ENCODE data around the gene GPR65. TPM values are rescaled to one million over a fixed set of nuclear protein-coding genes. Genes with fewer than 3 reads are reported as not detected.

Gene GPR65
- total and polyA plus RNA-seq, 9 of the 15 experiments (the other 6 are each of a cell fraction or from before 2014, with no cell fraction given) = 0.03 to 0.11 (median 0.04) TPM; not detected in 6

GRCh38 chr14:87992718-87993628 lies 12.0 kb upstream of the GPR65 start, which contains the start of gene GALC (continued):
- no peak for TF ChIP-seq ATF3 (IDR thresholded peaks at IDR 0.05)
- TF ChIP-seq ATF3 (CRISPR knock-in tag; conservative IDR thresholded peaks at IDR 0.05) = no peak; the same call in 1 of the 2 replicates
- TF ChIP-seq HES1 (IDR thresholded peaks at IDR 0.05; ENCODE audit: low read depth) = peak; percentile 94
- TF ChIP-seq E4F1 (CRISPR knock-in tag; IDR thresholded peaks at IDR 0.05; ENCODE audit: borderline replicate concordance) = no peak
- TF ChIP-seq ELK3 (CRISPR knock-in tag; IDR thresholded peaks at IDR 0.05) = no peak
- TF ChIP-seq ZNF609 (CRISPR knock-in tag; IDR thresholded peaks at IDR 0.05; ENCODE audit: borderline replicate concordance) = no peak
- TF ChIP-seq NCOA1 (IDR thresholded peaks at IDR 0.05; ENCODE audit: low read depth) = no peak
- peak; percentile 48; the same call in 1 of the 2 replicates for TF ChIP-seq ZNF644 (tag; IDR thresholded peaks at IDR 0.05; ENCODE audit: low read depth)
- TF ChIP-seq BCL6 (CRISPR knock-in tag; IDR thresholded peaks at IDR 0.05) = no peak
- TF ChIP-seq ZC3H4 (CRISPR knock-in tag; IDR thresholded peaks at IDR 0.05; ENCODE audit: borderline replicate concordance) = no peak
- TF ChIP-seq ILF3 (IDR thresholded peaks at IDR 0.05; ENCODE audit: borderline replicate concordance) = no peak; the same call in 1 of the 2 replicates
- peak; percentile 80 for TF ChIP-seq NFRKB (IDR thresholded peaks at IDR 0.05; ENCODE audit: low read depth)
- TF ChIP-seq ZNF77 (CRISPR knock-in tag; IDR thresholded peaks at IDR 0.05) = no peak
- peak; percentile 74 for TF ChIP-seq ZNF431 (CRISPR knock-in tag; IDR thresholded peaks at IDR 0.05)
- TF ChIP-seq TBP (optimal IDR thresholded peaks at IDR 0.05; ENCODE audit: low read depth, low read length) = peak; percentile 71
- TF ChIP-seq TAF7 (tag; IDR thresholded peaks at IDR 0.05) = no peak
- TF ChIP-seq ETV6 (IDR thresholded peaks at IDR 0.05; ENCODE audit: borderline replicate concordance in 1 of 2, low read depth in 2 of 2, low read length in 1 of 2) = no peak
- no peak for TF ChIP-seq ETV6 (CRISPR knock-in tag; IDR thresholded peaks at IDR 0.05; ENCODE audit: borderline replicate concordance)

Data from K562 (cell line).